Heart right ventricle (tissue), 16 donors: Measurements from ENCODE around the gene IRF2BPL. TPM values are rescaled to one million over a fixed set of nuclear protein-coding genes. Genes with fewer than 3 reads are reported as not detected.
A peak's percentile ranks its signal among the peaks of the same experiment; 100 is the strongest.
"Not testable (repeated sequence)": the region's sequence is repeated elsewhere in the genome, so short reads cannot be mapped to it uniquely, and the experiment has no call there.

Experiments
- ATAC-seq, 8 donors: fragments of 200-7000 bp; cut with Tn5 transposase; one replicate each; pipeline ENCODE4 v1.9.1; 2020; ENCODE audit warnings: mild to moderate bottlenecking in 8 of 8, moderate library complexity in 8 of 8, moderate number of reproducible peaks in 1 of 8
- DNase-seq, 2 donors: peaks; one replicate each; pipeline ENCODE4 v3.0.0-alpha.2; 2020
- H3K27ac ChIP-seq, 10 donors: fragments of 200-600 bp; sonication (generic) in 2 of 10; one replicate each; pipeline versions ENCODE4 v1.5.0 to v1.8.0; 2020 to 2022; ENCODE audit warnings: mild to moderate bottlenecking in 3 of 10
- H3K27me3 ChIP-seq, 7 donors: fragments of 200-600 bp; one replicate each; pipeline ENCODE4 v1.8.0; 2021 to 2022; ENCODE audit warnings: mild to moderate bottlenecking in 2 of 7
- H3K36me3 ChIP-seq, 9 donors: fragments of 200-600 bp; sonication (generic) in 1 of 9; one replicate each; pipeline versions ENCODE4 v1.5.0 to v1.8.0; 2020 to 2022; ENCODE audit warnings: mild to moderate bottlenecking in 2 of 9
- H3K4me1 ChIP-seq, 9 donors: fragments of 200-600 bp; sonication (generic) in 1 of 9; one replicate each; pipeline versions ENCODE4 v1.5.0 to v1.8.0; 2020 to 2022; ENCODE audit warnings: mild to moderate bottlenecking in 4 of 9
- H3K4me3 ChIP-seq, 10 donors: fragments of 200-600 bp; sonication (generic) in 2 of 10; one replicate each; pipeline versions ENCODE4 v1.5.0 to v1.8.0; 2020 to 2022; ENCODE audit warnings: mild to moderate bottlenecking in 7 of 10, moderate library complexity in 2 of 10
- H3K9me3 ChIP-seq, 11 donors: fragments of 200-600 bp in 10 of 11; sonication (generic) in 2 of 11; one replicate each; pipeline versions ENCODE4 v1.5.0 to v1.8.0; 2013 to 2022; ENCODE audit warnings: mild to moderate bottlenecking in 2 of 11, control low read depth in 1 of 11, moderate library complexity in 1 of 11
- WGBS, 2 donors: extraction: QIAGEN DNeasy Blood & Tissue Kit; methylation state at CpG; one replicate each; pipeline ENCODE4 v1.1.7; 2013; ENCODE audit warnings: inconsistent platforms in 1 of 2; 5-methylcytosine and 5-hydroxymethylcytosine counted together
- intact Hi-C, 10 donors: fragments of 100-400 bp; cut with DNase I; formaldehyde crosslinking; loops; one replicate each; pipeline versions ENCODE4 v1.11.1 to v1.14.2; 2022
- polyA plus RNA-seq, 2 donors: library from polyadenylated mRNA; stranded (reverse); fragments of 200-250 nt; gene quantifications; one replicate each; pipeline ENCODE4 v1.2.3, GENCODE V29; 2013
- total RNA-seq, 10 donors: library from RNA; stranded (reverse); fragmentation: NEBNext Ultra II Directional in 3 of 10; extraction: Animal tissue kit (Norgen Biotek cat#: 25700) in 3 of 10; gene quantifications; one replicate each; pipeline versions ENCODE4 v1.2.1 to v1.2.4, GENCODE V29; 2021 to 2023
- TF ChIP-seq, protein P1 (sequence below), 9 donors: fragments of 200-600 bp; sonication (generic) in 2 of 9; IDR thresholded peaks; one replicate each; pipeline versions ENCODE4 v1.5.0 to v1.8.0; 2021 to 2022; ENCODE audit warnings: antibody characterized with exemption in 9 of 9, mild to moderate bottlenecking in 5 of 9, moderate library complexity in 1 of 9
- donor health status: Arrhythmogenic right ventricular cardiomyopathy.
- donor health status: ischemic (EF 13 %, LVEDD 7.1; RV severe dilation, severe dysfunction).
- donor health status: healthy with polysubstance abuse.
- donor health status: DM: no; HTN: yes; CAD: no.
- donor health status: DM: no; HTN: no; CAD: no.
- donor health status: ischemic (EF 25% LVEDD 6.9; RV normal size, moderate dysfunction).
- donor health status: ischemic (EF 25% LVEDD 5.7; RV mildly dilated, moderate dysfunction).
- donor health status: healthy.
- donor health status: DM: yes; HTN: yes; CAD: no.
- donor health status: Ischemic cardiomyopathy.
- donor health status: ischemic (EF 35%, LVEDD 5.7; RV mildly dilated, moderate dysfunction).
- donor health status: nonischemic (EF 11% LVEDD 7.7; RV severe dilation, severe dysfunction).
- donor health status: DM: yes; HTN: yes; CAD: no.
- donor health status: PGD.
- donor health status: ischemic (EF 29% LVEDD 5.4; RV normal size, mild dysfunction).
- donor health status: nonischemic (EF 23%, LVEDD 6.1; RV moderate dilation, normal function).

The IRF2BPL gene
- total and polyA plus RNA-seq, 12 donors: 6.6 to 66.6 (median 34.7) TPM

- Histone ChIP-seq H3K36me3 (peaks cover 0 to 29% (median 0%) of the 10 kb centered on the region in 9 donors), H3K27me3 (no peaks in the 10 kb centered on the region), H3K27ac (peak overlapping the region; percentile 6 to 100 (median 88)), H3K4me1 (peaks cover 16 to 52% (median 42%) of the 10 kb centered on the region in 9 donors), H3K9me3 (no peaks in the 10 kb centered on the region), H3K4me3 (no peak overlapping the region)
- TF ChIP-seq, protein P1, sequence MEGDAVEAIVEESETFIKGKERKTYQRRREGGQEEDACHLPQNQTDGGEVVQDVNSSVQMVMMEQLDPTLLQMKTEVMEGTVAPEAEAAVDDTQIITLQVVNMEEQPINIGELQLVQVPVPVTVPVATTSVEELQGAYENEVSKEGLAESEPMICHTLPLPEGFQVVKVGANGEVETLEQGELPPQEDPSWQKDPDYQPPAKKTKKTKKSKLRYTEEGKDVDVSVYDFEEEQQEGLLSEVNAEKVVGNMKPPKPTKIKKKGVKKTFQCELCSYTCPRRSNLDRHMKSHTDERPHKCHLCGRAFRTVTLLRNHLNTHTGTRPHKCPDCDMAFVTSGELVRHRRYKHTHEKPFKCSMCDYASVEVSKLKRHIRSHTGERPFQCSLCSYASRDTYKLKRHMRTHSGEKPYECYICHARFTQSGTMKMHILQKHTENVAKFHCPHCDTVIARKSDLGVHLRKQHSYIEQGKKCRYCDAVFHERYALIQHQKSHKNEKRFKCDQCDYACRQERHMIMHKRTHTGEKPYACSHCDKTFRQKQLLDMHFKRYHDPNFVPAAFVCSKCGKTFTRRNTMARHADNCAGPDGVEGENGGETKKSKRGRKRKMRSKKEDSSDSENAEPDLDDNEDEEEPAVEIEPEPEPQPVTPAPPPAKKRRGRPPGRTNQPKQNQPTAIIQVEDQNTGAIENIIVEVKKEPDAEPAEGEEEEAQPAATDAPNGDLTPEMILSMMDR (IDR thresholded peaks at IDR 0.05): no peak
- ATAC-seq: no peak
- WGBS, 2 donors: 54 to 55% methylated on average over 9 of the region's 9 CpGs
- no peak for DNase-seq
- intact Hi-C loops: loop anchor here in 4 of 10 donors (5.0 to 10.0 kb wide), 5 partner anchors 35 to 108 kb away; no protein-coding TSS in a partner anchor
These were observed 6.2 kb downstream of the IRF2BPL start for GRCh38 chr14:77022236-77022852.

- not testable (repeated sequence) for ATAC-seq, H3K27me3 ChIP-seq, H3K4me3 ChIP-seq, H3K9me3 ChIP-seq, DNase-seq
- WGBS, 2 donors: 94 to 95% methylated on average over 11 of the region's 11 CpGs
- peaks cover 0 to 28% (median 0%) of the 10 kb centered on the region in 9 donors for H3K36me3 ChIP-seq
- intact Hi-C loops: loop anchor here in 4 of 10 donors (5.0 to 10.0 kb wide), 5 partner anchors 36 to 107 kb away; no protein-coding TSS in a partner anchor
- peaks cover 16 to 48% (median 40%) of the 10 kb centered on the region in 9 donors for H3K4me1 ChIP-seq
- H3K27ac ChIP-seq: peak overlapping the region in 4 of 10 donors; percentile 78 to 100 (median 100)
These were observed 7.1 kb downstream of the IRF2BPL start for GRCh38 chr14:77021424-77021823.

GRCh38 chr14:77018785-77019184, 9.7 kb downstream of the IRF2BPL start:
- Histone ChIP-seq H3K9me3 (no peaks in the 10 kb centered on the region), H3K27ac (no peak overlapping the region), H3K4me1 (peaks cover 7 to 35% (median 23%) of the 10 kb centered on the region in 9 donors), H3K27me3 (no peaks in the 10 kb centered on the region), H3K36me3 (peaks cover 0 to 3% (median 0%) of the 10 kb centered on the region in 9 donors), H3K4me3 (no peak overlapping the region)
- 96 to 99% methylated on average over 3 of the region's 3 CpGs for WGBS, 2 donors
- no peak for ATAC-seq
- TF ChIP-seq, protein P1 (IDR thresholded peaks at IDR 0.05): no peak
- DNase-seq: no peak
- intact Hi-C loops: no loop called here

- intact Hi-C loops: no loop called here
- TF ChIP-seq, protein P1 (IDR thresholded peaks at IDR 0.05): no peak
- no peak overlapping the region for H3K4me3 ChIP-seq
- no peak overlapping the region for H3K27ac ChIP-seq
- no peak for DNase-seq
- H3K27me3 ChIP-seq: no peaks in the 10 kb centered on the region
- ATAC-seq: no peak
- 84 to 94% methylated on average over 2 of the region's 2 CpGs for WGBS, 2 donors
- H3K4me1 ChIP-seq: peaks cover 0 to 28% (median 17%) of the 10 kb centered on the region in 9 donors
- no peaks in the 10 kb centered on the region for H3K36me3 ChIP-seq
- no peaks in the 10 kb centered on the region for H3K9me3 ChIP-seq
These were observed 10.8 kb downstream of the IRF2BPL start for GRCh38 chr14:77017666-77018065.

GRCh38 chr14:77014734-77015133, 13.8 kb downstream of the IRF2BPL start:
- peaks cover 0 to 22% (median 12%) of the 10 kb centered on the region in 9 donors for H3K4me1 ChIP-seq
- no peaks in the 10 kb centered on the region for H3K9me3 ChIP-seq
- WGBS, 2 donors: 93 to 94% methylated on average over 7 of the region's 7 CpGs
- TF ChIP-seq, protein P1 (IDR thresholded peaks at IDR 0.05): no peak
- no peak overlapping the region for H3K4me3 ChIP-seq
- intact Hi-C loops: loop anchor here in 1 of 10 donors (5.0 kb wide), 1 partner anchor 52 kb away; no protein-coding TSS in a partner anchor
- ATAC-seq (no peak), DNase-seq (no peak)
- no peaks in the 10 kb centered on the region for H3K36me3 ChIP-seq
- H3K27me3 ChIP-seq: no peaks in the 10 kb centered on the region
- H3K27ac ChIP-seq: peak overlapping the region in 6 of 10 donors; percentile 63 to 82 (median 78)
